Panc1 (cell line): ENCODE results near the gene TMEM273.

ENCODE experiments used
- POLR2AphosphoS5 ChIP-seq: IDR thresholded peaks from 2 replicates; pipeline ENCODE4 v1.6.1; 2012; ENCODE audit warnings: mild to moderate bottlenecking, low read depth, low read length, moderate library complexity
- TCF7L2 ChIP-seq: IDR thresholded peaks from 2 replicates; pipeline ENCODE4 v1.6.1; 2011; ENCODE audit warnings: mild to moderate bottlenecking, low read depth, low read length, inconsistent platforms
- TF ChIP-seq, protein P1 (sequence below): fragments of 450-650 bp; IDR thresholded peaks from 2 replicates; pipeline ENCODE4 v1.5.1; 2017; ENCODE audit warnings: mild to moderate bottlenecking

DNA sequence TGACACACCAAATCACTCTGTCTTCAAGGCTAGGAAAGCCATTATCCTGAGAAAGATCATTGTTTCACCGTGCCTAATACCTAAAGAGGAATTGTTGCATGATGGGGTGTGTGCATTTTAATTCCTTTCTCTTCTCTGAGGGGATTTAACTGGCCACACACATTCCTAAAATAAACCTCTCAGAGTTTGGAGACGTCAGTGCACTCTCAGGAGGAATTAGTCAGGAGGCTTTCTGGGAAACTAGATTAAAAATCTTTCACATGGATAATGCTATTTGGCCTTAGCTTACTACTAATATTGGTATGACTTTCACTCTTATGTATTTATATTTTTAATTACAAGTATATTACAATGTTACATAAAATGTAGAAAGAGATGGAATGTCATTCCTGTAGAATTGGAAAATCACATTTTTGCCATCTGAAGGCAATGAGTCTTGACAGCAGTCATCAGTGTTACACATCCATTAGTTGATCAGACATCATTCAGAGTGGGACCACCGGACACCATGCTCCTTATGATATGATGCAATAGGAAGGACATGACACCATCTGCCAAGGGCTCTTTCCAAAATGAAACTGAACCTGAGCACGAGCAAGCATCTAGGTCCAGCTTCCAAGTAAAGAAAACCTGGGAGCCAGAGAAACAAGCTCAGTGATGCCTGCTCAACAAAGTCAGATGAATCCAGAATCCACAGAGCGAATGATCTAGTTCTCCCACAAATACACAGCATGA lies 43.1 kb upstream of the TMEM273 start:
- TF ChIP-seq, protein P1, sequence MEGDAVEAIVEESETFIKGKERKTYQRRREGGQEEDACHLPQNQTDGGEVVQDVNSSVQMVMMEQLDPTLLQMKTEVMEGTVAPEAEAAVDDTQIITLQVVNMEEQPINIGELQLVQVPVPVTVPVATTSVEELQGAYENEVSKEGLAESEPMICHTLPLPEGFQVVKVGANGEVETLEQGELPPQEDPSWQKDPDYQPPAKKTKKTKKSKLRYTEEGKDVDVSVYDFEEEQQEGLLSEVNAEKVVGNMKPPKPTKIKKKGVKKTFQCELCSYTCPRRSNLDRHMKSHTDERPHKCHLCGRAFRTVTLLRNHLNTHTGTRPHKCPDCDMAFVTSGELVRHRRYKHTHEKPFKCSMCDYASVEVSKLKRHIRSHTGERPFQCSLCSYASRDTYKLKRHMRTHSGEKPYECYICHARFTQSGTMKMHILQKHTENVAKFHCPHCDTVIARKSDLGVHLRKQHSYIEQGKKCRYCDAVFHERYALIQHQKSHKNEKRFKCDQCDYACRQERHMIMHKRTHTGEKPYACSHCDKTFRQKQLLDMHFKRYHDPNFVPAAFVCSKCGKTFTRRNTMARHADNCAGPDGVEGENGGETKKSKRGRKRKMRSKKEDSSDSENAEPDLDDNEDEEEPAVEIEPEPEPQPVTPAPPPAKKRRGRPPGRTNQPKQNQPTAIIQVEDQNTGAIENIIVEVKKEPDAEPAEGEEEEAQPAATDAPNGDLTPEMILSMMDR: no peak
- TF ChIP-seq TCF7L2: no peak
- TF ChIP-seq POLR2AphosphoS5: no peak
